NCI-H748 (cell line): ENCODE results near the gene NECAB3.
A peak's percentile ranks its signal among the peaks of the same experiment; 100 is the strongest.

Source experiments
- DNase-seq: peaks from one replicate; lab custom pipeline; 2025; ENCODE audit not compliant: unreplicated experiment; lab: John Stamatoyannopoulos, UW

NECAB3 gene

DNA sequence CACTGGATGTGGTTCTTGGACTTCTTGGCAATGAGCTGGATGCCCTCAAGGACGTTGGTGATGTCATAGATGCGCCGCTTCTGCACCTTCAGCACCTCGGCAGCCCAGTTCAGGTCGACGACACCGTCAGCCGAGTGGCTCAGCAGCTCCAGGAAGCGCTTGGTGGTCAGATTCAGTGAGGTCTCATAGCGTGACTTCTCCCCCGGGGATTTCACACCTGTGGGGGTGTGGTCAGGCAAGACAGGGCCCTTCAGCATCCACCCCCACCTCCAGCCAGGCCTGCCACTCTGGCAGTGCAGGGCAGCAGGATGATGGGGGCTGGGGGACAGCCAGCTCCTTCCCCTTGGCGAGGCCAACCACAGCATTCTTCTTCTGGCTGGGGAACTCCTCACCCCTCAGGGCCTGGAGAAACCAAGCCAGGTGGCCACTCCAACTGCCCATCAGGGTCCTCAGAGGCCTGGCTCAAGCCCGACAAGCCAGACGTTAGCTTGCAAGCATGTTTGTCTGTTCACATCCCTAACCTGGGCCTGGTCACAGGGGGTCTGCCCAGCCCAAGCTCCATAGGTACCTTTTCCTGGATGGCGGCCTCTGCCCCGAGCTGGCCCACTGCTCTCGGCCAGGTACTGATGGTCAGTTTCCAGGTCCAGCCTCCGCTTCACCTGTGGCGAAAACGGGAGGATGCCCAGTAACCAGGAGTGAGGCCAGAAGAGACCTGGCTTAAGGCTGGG is 5.7 kb upstream of the NECAB3 start:
- DNase-seq = no peak

DNA sequence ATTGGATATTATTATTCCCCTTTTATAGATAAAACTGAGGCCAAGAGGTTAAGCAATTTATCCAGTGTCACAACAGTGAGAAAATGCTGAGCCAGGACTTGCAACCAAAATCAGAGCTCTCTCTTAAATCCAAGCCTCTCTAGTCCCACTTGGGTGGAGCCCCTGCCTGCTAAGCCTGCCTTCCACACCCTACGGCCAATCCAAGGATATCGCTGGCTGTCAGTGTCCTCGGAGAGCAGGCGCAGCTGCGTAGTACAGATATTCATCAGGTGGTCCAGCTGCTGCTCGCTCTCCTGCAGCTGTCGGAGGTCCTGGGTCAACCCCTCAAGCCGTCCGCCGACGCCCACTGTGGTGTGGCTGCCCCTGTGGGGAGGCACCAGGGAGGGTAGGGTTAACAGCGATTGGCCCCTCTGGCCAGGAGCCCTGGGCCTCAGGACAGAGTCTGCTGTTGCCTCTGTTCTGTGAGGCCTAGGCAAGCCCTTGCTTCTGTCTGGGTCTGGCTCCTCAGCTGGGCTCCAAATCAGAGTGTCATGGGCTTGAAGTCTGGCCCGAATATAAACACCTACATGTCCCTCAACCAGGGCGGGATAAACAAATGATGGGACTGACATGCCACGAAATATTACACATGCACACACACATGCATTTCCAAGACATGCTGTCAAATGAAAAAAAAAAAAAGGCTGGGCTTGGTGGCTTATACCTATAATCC is 3.9 kb upstream of the NECAB3 start:
- DNase-seq = no peak

- DNase-seq = no peak
Observed at GRCh38 chr20:33676652-33677645, 2.7 kb upstream of the NECAB3 start.

DNA sequence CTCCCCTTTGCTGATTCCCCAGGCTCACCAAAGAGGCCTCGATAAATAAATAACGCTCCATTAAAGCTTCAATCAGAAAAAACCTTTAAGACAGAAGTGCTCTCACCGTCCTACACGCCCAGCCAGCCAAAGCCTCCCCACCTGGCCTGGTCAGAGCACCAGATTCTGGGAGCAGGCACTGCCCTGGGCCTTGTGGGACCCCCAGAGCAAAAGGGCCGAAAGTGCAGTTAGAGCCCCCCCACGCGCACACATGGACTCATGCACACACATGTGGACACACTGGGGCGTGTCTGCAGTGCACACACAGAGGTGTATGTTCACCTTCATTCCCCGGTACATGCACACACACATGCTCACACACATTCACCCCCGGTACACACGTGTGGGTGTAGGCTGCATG is 1.9 kb upstream of the NECAB3 start:
- DNase-seq = no peak

- peak; percentile 48 for DNase-seq
Observed at GRCh38 chr20:33675136-33675959, 1.1 kb upstream of the NECAB3 start.

GRCh38 chr20:33673410-33674293 is 576 bp downstream of the NECAB3 start:
- DNase-seq = no peak

GRCh38 chr20:33673114-33673409 is 1.2 kb downstream of the NECAB3 start:
- DNase-seq = no peak

- DNase-seq = no peak
Observed at GRCh38 chr20:33672426-33673113, 1.7 kb downstream of the NECAB3 start.

DNA sequence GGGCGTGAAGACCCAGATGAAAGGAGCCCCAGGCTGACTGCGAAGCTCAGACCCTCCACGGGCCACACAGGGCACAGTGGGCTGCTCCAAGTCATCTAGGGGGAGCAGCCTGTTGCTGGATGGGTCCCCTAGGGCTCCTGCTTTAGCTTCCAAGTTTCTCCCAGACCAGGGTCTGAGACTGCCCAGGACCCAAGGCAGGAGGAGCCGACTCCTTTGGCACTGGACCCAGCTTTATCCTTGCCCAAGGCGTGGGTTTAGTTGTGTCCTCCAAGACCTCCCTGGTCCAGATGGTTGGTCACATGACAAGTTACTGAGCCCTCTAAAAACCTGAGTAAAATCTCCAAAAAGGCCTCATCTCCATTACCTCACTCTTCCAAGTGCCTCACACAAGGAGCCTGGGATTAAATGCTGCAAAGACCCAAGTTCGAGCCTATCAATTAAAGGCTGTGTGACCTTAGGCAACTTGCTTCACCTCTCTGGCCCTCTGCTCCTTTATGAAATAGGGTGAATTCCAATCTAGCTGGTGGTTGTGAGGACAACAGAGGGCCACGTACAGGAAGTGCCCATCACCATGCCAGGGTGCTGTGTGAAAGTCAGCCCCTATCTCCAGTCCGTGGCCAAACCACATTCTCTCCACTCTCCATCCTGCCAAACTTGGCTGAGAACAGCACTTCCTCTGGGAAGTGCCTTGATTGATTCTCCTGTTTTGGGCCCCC is 2.5 kb downstream of the NECAB3 start:
- no peak for DNase-seq

GRCh38 chr20:33670715-33671499 is 3.3 kb downstream of the NECAB3 start:
- DNase-seq = no peak

- DNase-seq = no peak
Observed at GRCh38 chr20:33669873-33670640, 4.2 kb downstream of the NECAB3 start.

DNA sequence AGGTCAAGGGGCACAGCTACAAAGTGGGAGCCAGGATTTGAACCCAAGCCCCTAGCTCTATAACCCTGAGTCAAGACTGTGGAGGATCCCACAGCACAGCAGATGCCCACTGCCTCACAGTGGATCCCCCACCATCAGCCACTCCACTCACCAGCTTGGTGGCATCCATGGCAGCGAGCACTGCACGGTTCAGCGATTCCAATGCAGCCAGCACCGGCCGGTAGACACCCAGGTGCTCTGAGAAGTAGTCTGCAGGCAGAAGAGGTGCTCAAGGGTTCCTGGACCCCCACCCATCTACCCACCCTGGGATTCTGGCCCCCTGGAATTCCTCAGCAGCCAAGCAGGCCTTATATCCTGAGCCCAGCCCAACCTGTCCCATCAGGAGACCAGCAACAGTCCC is 5.0 kb downstream of the NECAB3 start:
- DNase-seq = no peak

GRCh38 chr20:33668466-33669155 is 5.6 kb downstream of the NECAB3 start:
- no peak for DNase-seq

- peak; percentile 90 for DNase-seq
Observed at GRCh38 chr20:33667676-33668465, 6.4 kb downstream of the NECAB3 start.

DNA sequence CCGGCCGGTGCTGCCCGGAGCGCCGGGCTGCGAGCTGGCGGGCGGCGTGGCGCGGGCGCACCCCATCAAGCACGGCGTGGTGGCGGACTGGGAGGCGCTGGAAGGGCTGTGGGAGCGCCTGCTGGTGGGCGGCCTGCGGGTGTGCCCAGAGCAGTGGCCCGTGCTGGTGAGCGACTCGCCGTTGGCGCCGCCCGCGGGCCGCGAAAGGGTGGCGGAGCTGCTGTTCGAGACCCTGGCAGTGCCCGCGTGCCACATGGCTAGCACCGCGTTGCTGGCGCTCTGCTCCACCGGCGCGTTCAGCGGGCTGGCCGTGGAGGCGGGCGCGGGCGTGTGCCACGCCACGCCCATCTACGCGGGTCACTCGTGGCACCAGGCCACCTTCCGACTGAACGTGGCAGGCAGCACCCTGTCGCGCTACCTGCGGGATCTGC is 7.0 kb downstream of the NECAB3 start:
- DNase-seq = peak; percentile 76
